ENCODE data around the gene XPNPEP1.

XPNPEP1 gene

GRCh38 chr10:109947111-109947920, 24.0 kb upstream of the XPNPEP1 start:
- DNase-seq (ENCODE audit: low spot score), result no peak

DNA sequence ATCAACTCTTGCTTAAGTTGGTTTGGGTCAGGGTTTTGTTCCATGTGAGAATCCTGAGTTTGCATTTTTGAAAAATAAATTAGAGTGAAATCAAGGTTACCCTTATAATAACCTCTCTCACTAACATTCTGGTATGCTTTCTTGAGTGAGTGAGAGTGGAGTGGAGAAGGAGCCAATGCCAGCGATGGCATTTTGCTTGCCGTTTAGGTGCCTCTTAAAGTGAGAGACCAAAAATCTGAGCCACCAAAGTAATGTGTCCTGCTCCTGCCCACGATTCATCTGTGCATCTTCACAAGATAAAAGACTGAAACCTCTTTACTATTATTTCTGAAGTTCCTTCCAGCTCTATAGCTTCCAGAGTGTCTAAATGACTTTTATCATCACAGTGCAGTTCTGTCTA, 23.4 kb upstream of the XPNPEP1 start:
- no peak for DNase-seq (ENCODE audit: low spot score)

DNA sequence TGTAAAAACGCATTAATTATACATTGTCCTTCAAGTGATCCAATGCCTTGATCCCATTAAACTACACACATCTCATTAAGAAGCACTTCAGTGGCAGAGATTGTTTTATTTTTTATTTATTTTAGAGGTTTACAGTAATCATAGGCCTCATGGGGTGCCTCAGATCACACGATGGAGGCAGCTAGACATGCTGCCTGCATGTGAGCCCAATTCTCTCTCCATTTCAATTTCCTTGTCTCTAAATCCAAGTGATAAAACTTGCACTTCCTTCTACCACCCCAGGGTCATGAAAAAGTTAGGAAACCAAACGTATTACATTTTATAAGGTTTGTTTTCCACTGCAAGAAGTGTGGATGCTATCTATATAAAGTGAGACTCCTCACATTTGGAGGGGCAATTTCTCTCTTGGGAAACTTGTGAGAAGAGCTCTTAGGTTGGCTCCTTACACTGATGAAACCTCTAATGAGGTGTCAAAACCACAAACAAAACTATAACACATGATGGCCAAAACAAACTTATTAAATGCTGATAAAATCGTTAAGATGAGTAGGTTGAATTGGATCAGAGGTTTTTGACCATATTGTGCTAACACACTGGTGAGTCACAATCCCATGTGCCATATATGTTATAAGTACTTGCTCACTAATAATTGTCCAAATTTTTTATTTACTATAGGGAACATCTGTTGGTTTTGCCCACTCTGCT, 22.3 kb upstream of the XPNPEP1 start:
- no peak for DNase-seq (ENCODE audit: low spot score)

DNA sequence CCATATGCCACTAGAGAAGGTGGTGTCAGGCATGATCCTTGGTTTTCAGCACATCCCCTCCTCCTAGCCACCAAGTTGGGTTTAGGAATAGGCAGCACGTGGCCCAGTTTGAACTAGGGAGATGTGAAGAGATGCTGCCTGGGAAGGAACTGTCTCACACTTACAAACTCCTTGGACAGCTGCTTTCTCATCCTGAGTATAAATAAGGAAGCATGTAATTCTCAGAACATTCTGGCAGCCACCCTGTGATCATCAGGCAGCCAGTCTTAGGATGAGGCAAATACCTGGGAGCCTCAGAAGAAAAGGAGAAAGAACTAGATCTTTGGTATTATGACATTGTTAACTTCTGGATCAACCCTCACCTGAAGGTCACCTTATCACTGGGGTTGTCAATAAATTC, 21.3 kb upstream of the XPNPEP1 start:
- no peak for DNase-seq (ENCODE audit: low spot score)

DNA sequence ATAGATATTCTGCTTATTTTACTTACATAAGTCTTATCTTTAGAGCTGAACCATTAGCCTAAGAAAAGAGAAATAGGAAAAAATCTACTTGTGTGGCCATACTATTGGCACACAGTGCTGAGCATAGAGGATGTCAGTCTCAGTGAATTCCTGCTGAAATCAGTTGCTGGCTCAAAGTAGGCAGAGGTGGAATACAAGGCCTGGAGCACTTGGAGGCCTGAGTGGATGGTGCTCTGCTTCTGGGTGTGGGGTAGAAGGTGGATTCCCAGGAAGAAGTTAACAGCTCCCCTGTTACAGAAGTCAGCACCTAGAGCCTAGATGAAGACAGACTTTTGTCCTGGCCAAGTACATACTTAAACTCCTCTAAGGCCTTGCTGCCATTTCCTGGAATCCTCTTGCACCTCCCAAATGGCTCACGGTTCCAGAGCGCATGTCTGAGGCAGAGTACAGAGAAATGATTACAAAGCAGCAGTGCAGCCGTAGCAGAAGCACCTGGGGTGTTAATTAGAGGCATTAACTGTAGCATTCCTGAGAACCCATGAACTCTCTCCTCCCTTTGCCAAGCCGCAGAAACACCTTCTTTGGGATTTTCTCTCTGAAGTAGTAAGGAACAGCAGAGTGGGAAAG, 18.0 kb upstream of the XPNPEP1 start:
- DNase-seq (ENCODE audit: low spot score), result no peak

- DNase-seq (ENCODE audit: low spot score), result no peak
These were observed 17.2 kb upstream of the XPNPEP1 start for GRCh38 chr10:109940553-109940952.

GRCh38 chr10:109940117-109940516, 16.8 kb upstream of the XPNPEP1 start:
- no peak for DNase-seq (ENCODE audit: low spot score)

GRCh38 chr10:109939315-109939961, 16.1 kb upstream of the XPNPEP1 start:
- no peak for DNase-seq (ENCODE audit: low spot score)

DNA sequence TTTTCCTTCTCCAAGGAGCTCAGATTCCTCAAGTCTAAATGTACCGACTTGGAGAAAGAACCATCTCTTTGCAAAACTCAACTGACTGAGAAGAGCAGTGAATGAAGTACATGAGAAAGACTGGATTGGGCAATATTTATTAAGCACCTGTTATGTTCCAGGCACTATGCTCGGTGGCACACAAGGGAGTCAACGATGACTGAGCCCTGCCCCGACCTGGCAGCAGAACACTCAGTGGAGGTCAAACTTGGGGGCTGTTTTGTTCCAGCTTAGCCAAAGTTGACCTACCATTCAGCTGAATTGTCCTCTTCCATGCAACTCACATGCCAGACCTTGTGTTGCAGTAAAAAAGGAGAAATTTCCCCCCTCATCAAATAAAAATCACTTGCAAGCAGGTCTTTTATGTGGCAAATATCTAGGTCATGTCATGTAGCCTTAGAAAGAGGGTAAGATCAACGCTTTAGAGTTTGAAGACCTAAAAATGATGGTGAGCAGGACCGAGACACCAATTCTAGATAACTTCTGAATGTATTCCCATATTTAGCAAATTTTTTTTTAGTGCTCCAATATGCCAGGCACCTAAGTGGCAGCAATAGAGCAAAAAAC, 14.3 kb upstream of the XPNPEP1 start:
- no peak for DNase-seq (ENCODE audit: low spot score)

DNA sequence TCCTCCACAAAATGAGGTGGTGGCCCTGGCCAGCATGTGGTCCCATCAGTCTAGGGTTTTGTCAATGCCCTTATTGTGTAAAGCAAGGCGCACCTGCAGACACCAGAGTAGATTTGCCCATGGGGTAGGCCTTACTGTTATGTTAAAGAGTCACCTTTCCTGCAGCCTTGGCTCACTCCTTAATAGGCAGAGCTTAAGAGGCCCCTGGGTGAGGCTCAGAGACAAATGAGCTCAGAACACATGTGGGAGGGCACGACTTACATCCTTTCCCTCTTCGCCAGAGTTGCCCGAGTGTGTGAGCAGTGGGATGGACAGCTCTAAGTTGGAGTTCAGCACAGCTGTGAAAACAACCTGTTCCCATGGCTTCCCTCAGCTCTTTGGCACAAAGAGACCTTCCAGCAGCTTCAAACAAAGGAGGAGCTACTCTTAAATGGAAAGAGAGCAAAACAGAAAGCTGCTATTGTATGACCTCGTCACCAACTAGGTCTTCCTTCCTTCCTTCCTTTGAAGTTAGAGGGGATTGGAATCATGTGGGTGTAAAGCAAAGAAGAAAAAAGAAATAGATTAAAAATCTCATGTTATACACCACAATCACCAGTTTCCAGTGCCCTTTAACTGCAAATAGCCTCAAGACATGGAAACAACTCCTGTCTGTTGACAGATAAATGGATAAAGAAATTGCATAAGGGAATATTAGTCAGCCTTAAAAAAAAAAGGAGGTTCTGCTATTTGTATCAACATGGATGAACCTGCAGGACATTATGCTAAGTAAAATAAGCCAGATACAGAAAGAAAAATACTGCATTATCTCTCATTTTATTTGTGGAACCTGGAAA, 11.9 kb upstream of the XPNPEP1 start:
- DNase-seq (ENCODE audit: low spot score), result no peak

- peak; percentile 71 for DNase-seq (ENCODE audit: low spot score)
These were observed 10.8 kb upstream of the XPNPEP1 start for GRCh38 chr10:109933984-109934565.

GRCh38 chr10:109932968-109933367, 9.7 kb upstream of the XPNPEP1 start:
- DNase-seq (ENCODE audit: low spot score), result no peak

DNA sequence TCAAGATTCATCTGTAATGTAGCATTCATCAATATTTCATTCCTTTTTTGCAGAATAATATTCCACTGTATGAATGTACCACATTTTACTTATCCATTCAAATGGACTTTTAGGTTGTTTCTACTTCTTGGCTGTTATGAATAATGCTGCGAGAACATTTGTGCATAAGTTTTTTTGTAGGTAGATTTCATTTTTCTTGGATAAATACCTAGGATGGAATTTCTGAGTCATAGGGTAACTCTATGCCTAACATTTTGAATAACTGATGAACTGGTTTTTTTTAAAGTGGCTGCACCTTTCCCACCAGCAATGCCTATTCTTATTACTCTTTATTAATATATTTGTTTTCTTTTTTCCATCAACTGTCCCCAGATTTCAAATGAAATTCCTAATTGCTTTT, 9.1 kb upstream of the XPNPEP1 start:
- no peak for DNase-seq (ENCODE audit: low spot score)

DNA sequence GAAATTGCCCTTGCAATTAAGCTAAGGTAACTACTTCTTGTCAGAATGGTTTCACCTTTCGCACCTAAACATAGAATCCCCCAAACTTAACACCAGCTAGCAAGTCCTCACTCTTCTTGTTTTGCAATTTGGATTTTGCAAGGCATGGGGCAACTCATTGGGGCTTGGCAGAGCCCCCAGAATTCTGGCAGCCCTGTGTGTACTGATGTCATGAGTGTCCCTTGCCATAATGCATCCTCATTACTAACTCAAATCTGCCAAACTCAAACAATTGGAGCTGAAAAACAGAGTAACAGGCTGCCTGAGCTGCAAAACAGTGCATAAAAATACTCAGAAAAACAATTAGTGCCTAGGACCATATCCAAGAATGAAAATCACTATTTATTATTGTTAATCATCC, 7.9 kb upstream of the XPNPEP1 start:
- no peak for DNase-seq (ENCODE audit: low spot score)

DNA sequence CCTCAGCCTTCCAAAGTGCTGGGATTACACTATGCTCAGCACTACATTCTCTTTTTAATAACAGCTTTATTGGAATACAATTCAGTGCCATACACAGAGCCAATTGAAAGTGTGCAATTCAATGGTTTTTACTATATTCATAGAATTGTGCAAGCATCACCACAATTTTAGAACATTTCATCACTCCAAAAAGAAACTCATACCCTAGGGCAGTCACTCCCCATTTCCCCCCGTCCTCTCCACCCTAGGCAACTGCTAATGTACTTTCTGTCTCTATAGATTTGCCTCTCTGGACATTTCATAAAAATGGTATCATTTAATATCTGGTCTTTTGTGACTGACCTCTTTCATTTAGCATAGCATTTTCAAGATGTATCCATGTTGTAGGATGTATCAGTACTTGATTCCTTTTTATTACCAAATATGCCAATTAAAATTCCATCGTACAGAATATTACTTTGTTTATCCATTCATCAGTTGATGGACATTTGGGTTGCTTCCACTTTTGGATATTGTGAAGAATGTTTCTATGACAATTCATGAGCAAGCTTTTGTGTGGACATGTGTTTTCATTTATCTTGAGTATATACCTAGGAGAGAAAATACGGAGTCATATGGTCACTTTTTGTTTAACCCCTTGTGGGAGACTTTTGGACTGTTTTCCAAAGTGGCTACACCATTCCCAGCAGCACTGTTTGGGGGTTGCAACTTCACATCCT, 6.3 kb upstream of the XPNPEP1 start:
- no peak for DNase-seq (ENCODE audit: low spot score)

- DNase-seq (ENCODE audit: low spot score), result no peak
These were observed 5.2 kb upstream of the XPNPEP1 start for GRCh38 chr10:109928475-109928891.

- DNase-seq (ENCODE audit: low spot score), result no peak
These were observed 3.5 kb upstream of the XPNPEP1 start for GRCh38 chr10:109926825-109927224.

GRCh38 chr10:109926061-109926745, 2.9 kb upstream of the XPNPEP1 start:
- DNase-seq (ENCODE audit: low spot score), result no peak

DNA sequence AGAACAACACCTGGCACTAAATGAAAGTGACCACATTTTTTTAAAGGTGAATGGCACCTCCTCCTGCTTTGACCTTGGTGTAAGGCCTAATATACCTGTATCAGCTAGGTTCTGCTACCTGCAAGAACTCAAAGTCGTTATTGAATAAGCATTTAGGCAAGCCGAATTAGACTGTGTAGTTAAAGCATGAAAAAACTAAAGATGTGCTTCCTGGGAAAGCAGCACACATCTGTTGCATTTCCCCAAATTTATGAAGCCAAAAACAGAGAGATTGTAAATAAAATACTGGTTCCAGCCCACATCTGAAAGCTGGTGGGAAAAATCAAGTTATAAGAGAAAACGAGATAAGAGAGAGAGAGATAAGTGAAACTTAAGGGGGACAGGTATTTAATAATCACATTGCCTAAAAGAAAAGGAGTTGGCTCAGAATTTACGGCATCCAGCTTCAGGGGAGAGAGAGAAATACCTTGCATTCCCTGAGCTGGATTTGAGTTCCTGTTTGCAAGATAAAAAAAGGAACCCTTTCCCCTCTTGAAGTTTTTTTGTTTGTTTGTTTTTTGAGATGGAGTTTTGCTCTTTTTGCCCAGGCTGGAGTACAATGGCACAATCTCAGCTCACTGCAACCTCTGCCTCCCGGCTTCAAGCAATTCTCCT, 1.8 kb upstream of the XPNPEP1 start:
- no peak for DNase-seq (ENCODE audit: low spot score)
